SU-DHL-6 (cell line): ENCODE measurements around the gene COL1A1.

Experiments
- EZH2phosphoT487 ChIP-seq: fragments of 200-600 bp; sonication (generic), shearing (Covaris generic); conservative IDR thresholded peaks from 2 replicates; pipeline ENCODE4 v1.6.1; 2018; ENCODE audit warnings: mild to moderate bottlenecking, antibody characterized with exemption, low read length, moderate library complexity, mixed read lengths
- TF ChIP-seq, protein P1 (sequence below): fragments of 200-600 bp; sonication (generic); IDR thresholded peaks from one replicate; pipeline ENCODE4 v1.5.1; 2017; ENCODE audit warnings: antibody characterized with exemption, mild to moderate bottlenecking, low read length, moderate library complexity; ENCODE audit not compliant: insufficient read depth, poor library complexity, severe bottlenecking

DNA sequence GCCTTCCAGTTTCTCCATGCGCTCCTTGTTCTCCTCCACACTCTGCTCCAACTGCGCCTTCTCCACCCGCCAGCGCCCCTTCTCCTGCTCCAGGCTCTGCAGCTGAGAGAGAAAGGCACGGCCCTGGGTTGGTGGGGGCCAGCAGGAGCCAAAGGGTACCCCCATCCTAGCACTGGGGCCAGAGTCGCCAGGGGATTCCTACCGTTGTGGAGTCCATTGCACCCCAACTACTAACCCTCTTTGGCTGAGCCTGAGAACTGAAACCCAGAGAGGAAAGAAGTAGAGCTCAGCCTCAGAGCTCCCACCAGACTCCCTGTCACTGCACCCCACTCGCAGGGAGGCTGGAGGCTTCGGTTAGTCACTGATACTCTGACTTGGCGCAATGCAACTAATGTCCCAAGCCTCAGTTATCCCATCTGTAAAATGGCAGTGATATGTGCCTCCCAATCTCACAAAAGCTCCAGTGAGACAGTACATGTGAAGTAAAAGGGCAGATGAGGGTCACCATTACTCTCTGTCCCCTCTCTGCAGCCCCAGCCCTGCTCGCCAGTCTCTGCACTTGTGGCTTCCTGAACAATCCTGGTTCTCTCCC lies 65.2 kb downstream of the COL1A1 start:
- TF ChIP-seq, protein P1, sequence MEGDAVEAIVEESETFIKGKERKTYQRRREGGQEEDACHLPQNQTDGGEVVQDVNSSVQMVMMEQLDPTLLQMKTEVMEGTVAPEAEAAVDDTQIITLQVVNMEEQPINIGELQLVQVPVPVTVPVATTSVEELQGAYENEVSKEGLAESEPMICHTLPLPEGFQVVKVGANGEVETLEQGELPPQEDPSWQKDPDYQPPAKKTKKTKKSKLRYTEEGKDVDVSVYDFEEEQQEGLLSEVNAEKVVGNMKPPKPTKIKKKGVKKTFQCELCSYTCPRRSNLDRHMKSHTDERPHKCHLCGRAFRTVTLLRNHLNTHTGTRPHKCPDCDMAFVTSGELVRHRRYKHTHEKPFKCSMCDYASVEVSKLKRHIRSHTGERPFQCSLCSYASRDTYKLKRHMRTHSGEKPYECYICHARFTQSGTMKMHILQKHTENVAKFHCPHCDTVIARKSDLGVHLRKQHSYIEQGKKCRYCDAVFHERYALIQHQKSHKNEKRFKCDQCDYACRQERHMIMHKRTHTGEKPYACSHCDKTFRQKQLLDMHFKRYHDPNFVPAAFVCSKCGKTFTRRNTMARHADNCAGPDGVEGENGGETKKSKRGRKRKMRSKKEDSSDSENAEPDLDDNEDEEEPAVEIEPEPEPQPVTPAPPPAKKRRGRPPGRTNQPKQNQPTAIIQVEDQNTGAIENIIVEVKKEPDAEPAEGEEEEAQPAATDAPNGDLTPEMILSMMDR, result no peak
- TF ChIP-seq EZH2phosphoT487, result no peak
